ENCODE measurements around the gene MED15.

DNA sequence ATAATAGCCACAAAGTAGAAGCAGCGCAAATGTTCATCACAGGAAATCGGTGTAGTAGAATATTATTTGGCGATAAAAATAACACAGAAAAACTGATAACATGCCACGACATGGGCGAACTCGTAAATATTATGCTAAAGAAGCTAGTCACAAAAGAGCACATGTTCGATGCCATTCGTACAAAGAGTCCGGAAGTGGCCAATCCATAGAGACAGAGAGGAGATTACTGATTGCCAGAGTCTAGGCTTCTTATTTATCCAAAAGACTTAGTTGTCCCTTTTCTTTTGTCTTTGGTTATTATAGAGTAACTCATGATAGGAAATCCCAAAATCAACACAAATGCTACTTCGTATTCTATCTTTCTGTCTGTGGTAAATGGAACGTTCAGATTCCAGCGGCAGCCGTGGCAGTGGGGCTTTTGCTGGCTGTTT, 56.5 kb downstream of the MED15 start:
- TF ChIP-seq CTCF (IDR thresholded peaks at IDR 0.05) (no peak), POLR2A (IDR thresholded peaks at IDR 0.05) (no peak)
